GM04504 (cell line): Measurements from ENCODE around the gene EPOP.

ENCODE experiments used
- DNase-seq: peaks from one replicate; pipeline ENCODE4 v3.0.0-alpha.2; 2012; ENCODE audit warnings: low read depth

EPOP gene

GRCh38 chr17:38674749-38675615 is at the start of gene EPOP:
Gene EPOP (minus strand): TSS chr17:38674957. CDS start chr17:38674495, 462 bp downstream.
- peak; percentile 50 for DNase-seq

DNA sequence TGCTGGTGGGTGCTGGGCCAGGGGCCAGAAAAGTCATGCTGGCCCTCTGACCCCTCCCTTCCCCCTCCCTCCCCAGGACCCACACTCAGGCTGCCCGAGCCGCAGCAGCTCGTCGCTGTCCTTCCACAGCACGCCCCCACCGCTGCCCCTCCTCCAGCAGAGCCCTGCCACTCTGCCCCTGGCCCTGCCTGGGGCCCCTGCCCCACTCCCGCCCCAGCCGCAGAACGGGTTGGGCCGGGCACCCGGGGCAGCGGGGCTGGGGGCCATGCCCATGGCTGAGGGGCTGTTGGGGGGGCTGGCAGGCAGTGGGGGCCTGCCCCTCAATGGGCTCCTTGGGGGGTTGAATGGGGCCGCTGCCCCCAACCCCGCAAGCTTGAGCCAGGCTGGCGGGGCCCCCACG is 47.0 kb upstream of the EPOP start:
- DNase-seq, result no peak

- no peak for DNase-seq
Observed at GRCh38 chr17:38720941-38721340, 46.2 kb upstream of the EPOP start.

- no peak for DNase-seq
Observed at GRCh38 chr17:38719943-38720641, 45.3 kb upstream of the EPOP start.

- no peak for DNase-seq
Observed at GRCh38 chr17:38719289-38719942, 44.7 kb upstream of the EPOP start.

DNA sequence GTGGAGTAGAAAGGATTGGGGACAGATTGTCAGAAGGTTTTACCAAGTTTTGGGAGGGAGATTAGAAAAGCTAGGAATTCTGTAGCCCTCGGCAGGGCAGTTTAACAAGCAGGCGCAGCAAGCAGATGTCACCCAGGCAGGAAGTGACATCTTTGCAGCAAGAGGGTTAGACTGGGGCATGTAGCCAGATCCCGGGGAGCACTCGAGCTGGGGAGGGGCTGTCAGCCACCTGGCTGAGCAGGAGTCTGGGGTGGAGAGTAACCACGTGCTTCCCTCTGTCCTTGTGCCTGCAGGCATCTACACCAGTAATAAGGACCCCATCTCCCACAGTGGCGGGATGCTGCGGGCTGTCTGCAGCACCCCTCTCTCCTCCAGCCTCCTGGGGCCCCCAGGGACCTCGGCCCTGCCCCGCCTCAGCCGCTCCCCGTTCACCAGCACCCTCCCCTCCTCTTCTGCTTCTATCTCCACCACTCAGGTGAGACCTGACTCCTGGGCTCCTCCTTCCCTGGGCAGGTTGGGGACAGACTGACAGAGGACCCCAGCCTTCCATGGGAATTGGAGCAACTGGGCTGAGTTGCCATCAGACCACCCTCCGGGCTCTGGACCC is 42.5 kb upstream of the EPOP start:
- no peak for DNase-seq

DNA sequence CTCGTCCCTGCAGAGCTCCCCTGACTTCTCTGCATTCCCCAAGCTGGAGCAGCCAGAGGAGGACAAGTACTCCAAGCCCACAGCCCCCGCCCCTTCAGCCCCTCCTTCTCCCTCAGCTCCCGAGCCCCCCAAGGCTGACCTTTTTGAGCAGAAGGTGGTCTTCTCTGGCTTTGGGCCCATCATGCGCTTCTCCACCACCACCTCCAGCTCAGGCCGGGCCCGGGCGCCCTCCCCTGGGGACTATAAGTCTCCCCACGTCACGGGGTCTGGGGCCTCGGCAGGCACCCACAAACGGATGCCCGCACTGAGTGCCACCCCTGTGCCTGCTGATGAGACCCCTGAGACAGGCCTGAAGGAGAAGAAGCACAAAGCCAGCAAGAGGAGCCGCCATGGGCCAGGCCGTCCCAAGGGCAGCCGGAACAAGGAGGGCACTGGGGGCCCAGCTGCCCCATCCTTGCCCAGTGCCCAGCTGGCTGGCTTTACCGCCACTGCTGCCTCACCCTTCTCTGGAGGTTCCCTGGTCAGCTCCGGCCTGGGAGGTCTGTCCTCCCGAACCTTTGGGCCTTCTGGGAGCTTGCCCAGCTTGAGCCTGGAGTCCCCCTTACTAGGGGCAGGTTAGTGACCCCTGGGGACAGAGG is 41.7 kb upstream of the EPOP start:
- no peak for DNase-seq

GRCh38 chr17:38715216-38715943 is 40.6 kb upstream of the EPOP start:
- DNase-seq, result no peak

DNA sequence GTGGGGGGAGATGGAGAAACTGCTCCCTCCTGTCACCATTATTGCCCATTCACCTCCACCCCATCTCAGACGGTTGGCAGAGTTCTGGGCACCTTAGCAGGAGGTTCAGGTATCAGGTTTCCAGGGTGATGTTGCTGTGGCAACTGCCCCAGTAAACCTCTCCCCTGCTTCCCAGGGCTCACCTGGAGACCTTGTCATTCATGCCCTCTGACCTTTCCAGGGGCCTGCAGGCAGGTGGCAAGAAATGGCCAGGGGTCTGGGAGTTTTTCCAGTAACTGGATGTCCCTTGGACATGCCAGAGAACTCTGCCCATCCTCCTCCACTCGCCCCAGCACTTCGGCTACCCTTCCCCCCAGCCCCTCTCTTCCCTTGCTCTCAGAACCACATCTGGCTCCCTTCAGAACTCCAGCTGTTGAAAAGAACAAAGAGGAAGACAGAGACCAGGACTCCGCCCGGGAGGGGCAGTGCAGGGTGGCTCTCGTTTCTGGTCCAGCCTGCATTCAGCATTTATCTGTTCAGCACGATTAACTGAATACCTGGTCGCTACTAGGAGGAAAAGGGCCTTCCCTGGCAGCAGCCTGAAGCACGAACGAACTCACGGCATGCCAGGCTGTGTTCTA is 38.8 kb upstream of the EPOP start:
- DNase-seq, result no peak

DNA sequence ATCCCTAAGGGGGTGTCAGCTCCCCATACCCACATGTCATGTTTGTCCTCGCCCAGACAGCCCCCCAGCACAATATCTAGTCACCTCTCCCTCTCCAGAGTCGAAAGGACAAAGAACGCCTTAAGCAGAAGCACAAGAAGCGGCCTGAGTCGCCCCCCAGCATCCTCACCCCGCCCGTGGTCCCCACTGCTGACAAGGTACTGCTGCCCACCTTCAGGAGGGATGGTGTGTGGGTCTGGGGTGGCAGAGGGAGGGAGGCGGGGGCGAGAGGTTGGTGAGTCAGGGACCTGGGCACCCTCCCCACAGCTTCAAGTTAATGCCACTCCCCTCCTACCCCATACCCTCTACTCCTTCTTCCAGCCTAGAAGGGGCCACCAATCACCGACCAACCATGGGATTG is 37.8 kb upstream of the EPOP start:
- no peak for DNase-seq

DNA sequence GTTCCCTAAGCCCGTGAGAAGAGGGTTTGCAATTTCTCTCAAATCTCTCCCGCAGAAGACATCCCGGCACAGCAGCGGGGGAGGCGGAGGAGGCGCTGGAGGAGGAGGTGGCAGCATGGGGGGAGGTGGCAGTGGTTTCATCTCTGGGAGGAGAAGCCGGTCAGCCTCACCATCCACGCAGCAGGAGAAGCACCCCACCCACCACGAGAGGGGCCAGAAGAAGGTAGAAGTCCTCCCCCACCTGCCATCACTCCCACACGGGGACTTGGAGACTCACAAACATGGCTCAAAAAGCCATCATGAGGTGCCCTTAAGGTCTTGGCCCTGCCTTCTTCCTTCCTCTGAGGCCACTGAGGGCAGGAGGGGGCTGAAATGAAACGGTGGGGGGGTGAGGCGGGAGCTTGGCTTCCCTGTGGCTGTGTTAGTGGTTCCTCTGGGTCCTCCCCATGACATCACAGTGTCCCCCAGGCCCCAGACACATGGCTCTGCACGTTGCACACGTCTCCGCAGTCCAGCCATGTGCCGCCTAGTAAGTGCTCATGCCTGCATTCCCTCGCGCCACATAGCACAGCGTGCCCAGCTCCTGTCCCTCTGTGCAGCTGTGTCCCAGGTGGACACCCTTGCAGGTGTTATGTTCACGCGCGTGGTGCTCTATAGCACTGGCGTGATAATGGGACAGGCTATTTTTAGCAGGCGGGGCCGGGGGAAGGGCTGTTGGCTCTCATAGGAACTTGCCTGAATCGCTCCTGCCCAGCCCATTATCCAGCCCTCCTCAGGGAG is 37.2 kb upstream of the EPOP start:
- no peak for DNase-seq

DNA sequence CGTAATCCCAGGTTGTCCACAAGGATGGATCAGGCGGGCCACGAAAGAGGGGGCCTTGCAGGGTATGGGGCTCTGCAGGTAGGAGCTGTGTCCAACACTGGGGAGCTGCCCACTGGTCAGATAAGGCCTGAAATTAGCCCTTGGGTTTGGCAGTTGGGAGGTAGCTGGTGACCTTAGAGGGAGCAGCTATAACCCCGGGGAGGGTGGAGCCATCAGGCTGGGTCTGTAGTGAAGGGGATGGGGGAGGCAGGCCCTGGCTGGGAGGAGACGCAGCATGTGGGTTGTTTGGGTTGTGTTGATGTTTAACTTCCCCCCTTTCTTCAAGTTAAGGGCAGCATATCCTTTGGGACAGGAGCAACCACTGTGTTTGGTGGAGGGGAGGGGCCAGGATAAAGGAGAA is 36.2 kb upstream of the EPOP start:
- DNase-seq, result no peak

GRCh38 chr17:38710604-38710962 is 35.8 kb upstream of the EPOP start:
- DNase-seq, result no peak

GRCh38 chr17:38709864-38710603 is 35.3 kb upstream of the EPOP start:
- DNase-seq, result no peak

GRCh38 chr17:38709104-38709820 is 34.5 kb upstream of the EPOP start:
- no peak for DNase-seq

GRCh38 chr17:38707678-38708351 is 33.1 kb upstream of the EPOP start:
- DNase-seq, result no peak

- no peak for DNase-seq
Observed at GRCh38 chr17:38706505-38707216, 31.9 kb upstream of the EPOP start.
